ENCODE measurements around the gene CSAG3. TPM values are rescaled to one million over a fixed set of nuclear protein-coding genes. Genes with fewer than 3 reads are reported as not detected.
"Not testable (repeated sequence)": the region's sequence is repeated elsewhere in the genome, so short reads cannot be mapped to it uniquely, and the experiment has no call there.

CSAG3 gene
- total RNA-seq, 1 experiment from 2014 or later = not detected

GRCh38 chrX:152735101-152735500, 23.9 kb upstream of the CSAG3 start:
- ChIA-PET POLR2A (no interaction called here), CTCF (no interaction called here)
- BruUV-seq (replicated peaks) = no TSS peak
- no peak overlapping the region for H3K27ac Mint-ChIP-seq (ENCODE audit: low read depth, unreplicated experiment)
- no peaks in the 10 kb centered on the region for H3K36me3 Mint-ChIP-seq (ENCODE audit: insufficient read depth, unreplicated experiment)
- no peaks in the 10 kb centered on the region for H3K27me3 Mint-ChIP-seq (ENCODE audit: insufficient read depth, unreplicated experiment)
- TF ChIP-seq CTCF (IDR thresholded peaks at IDR 0.05; ENCODE audit: unreplicated experiment) = no peak
- no peak for DNase-seq (ENCODE audit: unreplicated experiment)
- no peaks in the 10 kb centered on the region for H3K4me1 Mint-ChIP-seq (ENCODE audit: insufficient read depth, unreplicated experiment)
- no peak overlapping the region for H3K4me3 Mint-ChIP-seq (ENCODE audit: unreplicated experiment)
- no peaks in the 10 kb centered on the region for H3K9me3 Mint-ChIP-seq (ENCODE audit: unreplicated experiment)
- intact Hi-C loops (cut with micrococcal nuclease) = no loop called here

GRCh38 chrX:152735860-152736511, 23.0 kb upstream of the CSAG3 start:
- H3K27ac Mint-ChIP-seq (ENCODE audit: low read depth, unreplicated experiment) = no peak overlapping the region
- ChIA-PET POLR2A (no interaction called here), CTCF (interaction anchor here (0.7 to 1.2 kb wide), 2 partner anchors 8 to 190 kb away, joined by 3 to 4 read pairs; no protein-coding TSS in a partner anchor)
- no peak for TF ChIP-seq CTCF (IDR thresholded peaks at IDR 0.05; ENCODE audit: unreplicated experiment)
- no peak for DNase-seq (ENCODE audit: unreplicated experiment)
- no peak overlapping the region for H3K4me3 Mint-ChIP-seq (ENCODE audit: unreplicated experiment)
- intact Hi-C loops (cut with micrococcal nuclease) = no loop called here
- no peaks in the 10 kb centered on the region for H3K9me3 Mint-ChIP-seq (ENCODE audit: unreplicated experiment)
- no TSS peak for BruUV-seq (replicated peaks)
- H3K4me1 Mint-ChIP-seq (ENCODE audit: insufficient read depth, unreplicated experiment) = no peaks in the 10 kb centered on the region
- H3K36me3 Mint-ChIP-seq (ENCODE audit: insufficient read depth, unreplicated experiment) = no peaks in the 10 kb centered on the region
- no peaks in the 10 kb centered on the region for H3K27me3 Mint-ChIP-seq (ENCODE audit: insufficient read depth, unreplicated experiment)

GRCh38 chrX:152736528-152736927, 22.5 kb upstream of the CSAG3 start:
- H3K27ac Mint-ChIP-seq (ENCODE audit: low read depth, unreplicated experiment); H3K4me1 Mint-ChIP-seq (ENCODE audit: insufficient read depth, unreplicated experiment); H3K9me3 Mint-ChIP-seq (ENCODE audit: unreplicated experiment); DNase-seq (ENCODE audit: unreplicated experiment); H3K36me3 Mint-ChIP-seq (ENCODE audit: insufficient read depth, unreplicated experiment); intact Hi-C loops (cut with micrococcal nuclease); H3K27me3 Mint-ChIP-seq (ENCODE audit: insufficient read depth, unreplicated experiment); H3K4me3 Mint-ChIP-seq (ENCODE audit: unreplicated experiment); POLR2A ChIA-PET; BruUV-seq (replicated peaks): not testable (repeated sequence)
- CTCF ChIA-PET = interaction anchor here (1.2 kb wide), 1 partner anchor 189 kb away, joined by 3 read pairs; no protein-coding TSS in a partner anchor

- Mint-ChIP-seq H3K9me3 (ENCODE audit: unreplicated experiment) (no peaks in the 10 kb centered on the region), H3K27ac (ENCODE audit: low read depth, unreplicated experiment) (no peak overlapping the region), H3K4me3 (ENCODE audit: unreplicated experiment) (no peak overlapping the region), H3K4me1 (ENCODE audit: insufficient read depth, unreplicated experiment) (no peaks in the 10 kb centered on the region), H3K36me3 (ENCODE audit: insufficient read depth, unreplicated experiment) (no peaks in the 10 kb centered on the region), H3K27me3 (ENCODE audit: insufficient read depth, unreplicated experiment) (no peaks in the 10 kb centered on the region)
- ChIA-PET CTCF (no interaction called here), POLR2A (interaction anchor here (0.6 kb wide), 1 partner anchor 91 kb away, joined by 3 read pairs; no protein-coding TSS in a partner anchor)
- no TSS peak for BruUV-seq (replicated peaks)
- no peak for DNase-seq (ENCODE audit: unreplicated experiment)
- no peak for TF ChIP-seq CTCF (IDR thresholded peaks at IDR 0.05; ENCODE audit: unreplicated experiment)
- intact Hi-C loops (cut with micrococcal nuclease) = no loop called here
Measured at GRCh38 chrX:152738560-152738959, 20.5 kb upstream of the CSAG3 start.

- H3K4me3 Mint-ChIP-seq (ENCODE audit: unreplicated experiment); intact Hi-C loops (cut with micrococcal nuclease); BruUV-seq (replicated peaks); H3K36me3 Mint-ChIP-seq (ENCODE audit: insufficient read depth, unreplicated experiment); H3K27ac Mint-ChIP-seq (ENCODE audit: low read depth, unreplicated experiment); H3K27me3 Mint-ChIP-seq (ENCODE audit: insufficient read depth, unreplicated experiment); DNase-seq (ENCODE audit: unreplicated experiment); CTCF ChIA-PET; H3K4me1 Mint-ChIP-seq (ENCODE audit: insufficient read depth, unreplicated experiment); H3K9me3 Mint-ChIP-seq (ENCODE audit: unreplicated experiment); POLR2A ChIA-PET: not testable (repeated sequence)
Measured at GRCh38 chrX:152753686-152754650, 5.0 kb upstream of the CSAG3 start, which contains the start of gene MAGEA2. MAGEA2 (minus strand) TSS chrX:152753842; CDS start chrX:152751363, 2,479 bp downstream.

- H3K27ac Mint-ChIP-seq (ENCODE audit: low read depth, unreplicated experiment); POLR2A ChIA-PET: not testable (repeated sequence)
Measured at GRCh38 chrX:152754871-152755270, 4.1 kb upstream of the CSAG3 start.

GRCh38 chrX:152759544-152759943, 526 bp downstream of the CSAG3 start:
- H3K4me1 Mint-ChIP-seq (ENCODE audit: insufficient read depth, unreplicated experiment); H3K27me3 Mint-ChIP-seq (ENCODE audit: insufficient read depth, unreplicated experiment); H3K4me3 Mint-ChIP-seq (ENCODE audit: unreplicated experiment); H3K27ac Mint-ChIP-seq (ENCODE audit: low read depth, unreplicated experiment); POLR2A ChIA-PET; intact Hi-C loops (cut with micrococcal nuclease); H3K9me3 Mint-ChIP-seq (ENCODE audit: unreplicated experiment); CTCF ChIA-PET; H3K36me3 Mint-ChIP-seq (ENCODE audit: insufficient read depth, unreplicated experiment); BruUV-seq (replicated peaks); DNase-seq (ENCODE audit: unreplicated experiment): not testable (repeated sequence)

More at GRCh38 chrX:152754871-152755270, 4.1 kb upstream of the CSAG3 start:
- CTCF ChIA-PET; H3K9me3 Mint-ChIP-seq (ENCODE audit: unreplicated experiment); intact Hi-C loops (cut with micrococcal nuclease); H3K36me3 Mint-ChIP-seq (ENCODE audit: insufficient read depth, unreplicated experiment); H3K27me3 Mint-ChIP-seq (ENCODE audit: insufficient read depth, unreplicated experiment); BruUV-seq (replicated peaks); DNase-seq (ENCODE audit: unreplicated experiment); H3K4me1 Mint-ChIP-seq (ENCODE audit: insufficient read depth, unreplicated experiment); H3K4me3 Mint-ChIP-seq (ENCODE audit: unreplicated experiment): not testable (repeated sequence)

Measured in MCF 10A (cell line).